HEK293T (cell line): ENCODE data around the gene MYORG.

Experiments used
- ARNT ChIP-seq: fragments of 450-650 bp; IDR thresholded peaks from 2 replicates; pipeline ENCODE4 v1.6.1; 2017; ENCODE audit warnings: mild to moderate bottlenecking
- BHLHE40 ChIP-seq: fragments of 450-650 bp; IDR thresholded peaks from 2 replicates; pipeline ENCODE4 v1.6.1; 2016; ENCODE audit warnings: mild to moderate bottlenecking, moderate library complexity, borderline replicate concordance
- FOXA1 ChIP-seq: fragments of 450-650 bp; IDR thresholded peaks from 2 replicates; pipeline ENCODE4 v1.6.1; 2016; ENCODE audit warnings: mild to moderate bottlenecking
- FOXK2 ChIP-seq: fragments of 450-650 bp; IDR thresholded peaks from 2 replicates; pipeline ENCODE4 v1.6.1; 2016; ENCODE audit warnings: mild to moderate bottlenecking
- FOXM1 ChIP-seq: fragments of 450-650 bp; IDR thresholded peaks from 2 replicates; pipeline ENCODE4 v1.6.1; 2017; ENCODE audit warnings: mild to moderate bottlenecking, borderline replicate concordance
- SUZ12 ChIP-seq: fragments of 450-650 bp; IDR thresholded peaks from 2 replicates; pipeline ENCODE4 v1.6.1; 2016; ENCODE audit warnings: mild to moderate bottlenecking

- TF ChIP-seq SUZ12 (no peak), BHLHE40 (no peak), FOXM1 (no peak), FOXA1 (no peak), FOXK2 (no peak), ARNT (no peak)
These were observed 9.0 kb upstream of the MYORG start for GRCh38 chr9:34385561-34386230.
